Astrocyte (in vitro differentiated cells and primary cell): ENCODE results near the gene HDAC5. TPM values are rescaled to one million over a fixed set of nuclear protein-coding genes. Genes with fewer than 3 reads are reported as not detected.

Experiments used
- DNase-seq: peaks from one replicate; pipeline ENCODE4 v3.0.0-alpha.2; 2010; ENCODE audit warnings: low read depth
- FAIRE-seq: peaks from 2 replicates; lab custom pipeline; 2011; peaks lifted over from hg19 to GRCh38; lab: Jason Lieb, UNC
- H2AFZ ChIP-seq: 2 replicates; pipeline ENCODE4 v1.6.0; 2012; ENCODE audit warnings: low read depth, low read length, inconsistent platforms
- H3K27ac ChIP-seq: 2 replicates; pipeline ENCODE4 v1.5.1; 2011; ENCODE audit warnings: low read depth, low read length, inconsistent platforms
- H3K27me3 ChIP-seq: 2 replicates; pipeline ENCODE4 v1.6.0; 2011; ENCODE audit warnings: low read length, inconsistent platforms; ENCODE audit not compliant: insufficient read depth
- H3K36me3 ChIP-seq: 2 replicates; pipeline ENCODE4 v1.5.1; 2011; ENCODE audit warnings: low read length, inconsistent platforms; ENCODE audit not compliant: insufficient read depth
- H3K4me1 ChIP-seq: 2 replicates; pipeline ENCODE4 v1.5.1; 2011; ENCODE audit warnings: low read length, inconsistent platforms; ENCODE audit not compliant: insufficient read depth
- H3K4me2 ChIP-seq: 2 replicates; pipeline ENCODE4 v1.6.0; 2012; ENCODE audit warnings: low read length, inconsistent platforms
- H3K4me3 ChIP-seq: 2 replicates; pipeline ENCODE4 v1.5.1; 2011; ENCODE audit warnings: low read depth, mild to moderate bottlenecking, low read length, inconsistent platforms; ENCODE audit not compliant: insufficient read depth
- H3K79me2 ChIP-seq: 2 replicates; pipeline ENCODE4 v1.6.0; 2012; ENCODE audit warnings: mild to moderate bottlenecking, low read length, inconsistent platforms; ENCODE audit not compliant: insufficient read depth
- H3K9ac ChIP-seq: 2 replicates; pipeline ENCODE4 v1.6.0; 2012; ENCODE audit warnings: mild to moderate bottlenecking, low read length, inconsistent platforms
- H3K9me3 ChIP-seq: 2 replicates; pipeline ENCODE4 v1.5.1; 2012; ENCODE audit warnings: low read depth, mild to moderate bottlenecking, low read length, inconsistent platforms; ENCODE audit not compliant: insufficient read depth
- H4K20me1 ChIP-seq: 2 replicates; pipeline ENCODE4 v1.6.0; 2012; ENCODE audit warnings: low read length, inconsistent platforms; ENCODE audit not compliant: insufficient read depth
- H3K27ac Mint-ChIP-seq: one replicate; pipeline ENCODE4 v1.8.0; 2021; ENCODE audit warnings: mild to moderate bottlenecking, mixed read lengths; ENCODE audit not compliant: unreplicated experiment
- H3K27me3 Mint-ChIP-seq: one replicate; pipeline ENCODE4 v1.8.0; 2021; ENCODE audit warnings: low read depth, mixed read lengths; ENCODE audit not compliant: unreplicated experiment
- H3K36me3 Mint-ChIP-seq: one replicate; pipeline ENCODE4 v1.8.0; 2021; ENCODE audit warnings: low read depth, mixed read lengths; ENCODE audit not compliant: unreplicated experiment
- H3K4me1 Mint-ChIP-seq: one replicate; pipeline ENCODE4 v1.8.0; 2021; ENCODE audit warnings: low read depth, mixed read lengths; ENCODE audit not compliant: unreplicated experiment
- H3K4me3 Mint-ChIP-seq: one replicate; pipeline ENCODE4 v1.8.0; 2021; ENCODE audit warnings: mild to moderate bottlenecking, moderate library complexity, mixed read lengths; ENCODE audit not compliant: unreplicated experiment
- H3K9me3 Mint-ChIP-seq: one replicate; pipeline ENCODE4 v1.8.0; 2021; ENCODE audit warnings: mild to moderate bottlenecking, mixed read lengths; ENCODE audit not compliant: unreplicated experiment
- CTCF ChIP-seq: IDR thresholded peaks from 2 replicates; pipeline ENCODE4 v1.5.1; 2011; ENCODE audit warnings: low read depth, mild to moderate bottlenecking, inconsistent platforms, low read length, moderate library complexity; ENCODE audit not compliant: insufficient read depth
- EZH2 ChIP-seq: IDR thresholded peaks from 2 replicates; pipeline ENCODE4 v1.6.1; 2012; ENCODE audit warnings: mild to moderate bottlenecking, low read length, inconsistent platforms; ENCODE audit not compliant: insufficient read depth
- total RNA-seq: library from RNA; stranded (reverse); gene quantifications from 2 replicates; pipeline ENCODE4 v1.2.1, GENCODE V29; 2021

Gene HDAC5
- total RNA-seq, 1 donor from 2014 or later, result 18.7 TPM

DNA sequence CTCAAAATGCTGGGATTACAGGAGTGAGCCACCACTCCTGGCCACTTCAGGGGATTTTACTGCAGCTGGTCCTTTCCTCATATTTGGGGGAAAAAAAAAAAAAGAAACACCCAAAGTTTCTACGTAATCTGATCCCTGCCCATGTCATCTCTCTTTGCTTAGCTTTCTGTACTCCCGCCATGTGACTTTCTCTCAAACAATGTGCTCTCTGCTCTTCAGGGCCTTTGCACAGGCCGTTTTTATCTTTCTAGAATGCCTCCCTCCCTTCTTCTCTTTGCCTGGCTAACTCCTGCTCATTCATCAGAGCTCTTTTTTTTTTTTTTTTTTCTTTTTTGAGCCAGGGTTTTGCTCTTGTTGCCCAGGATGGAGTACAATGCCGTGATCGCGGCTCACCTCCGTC, 4.9 kb upstream of the HDAC5 start:
- FAIRE-seq, result no peak
- no peaks in the 10 kb centered on the region for H3K9me3 Mint-ChIP-seq

GRCh38 chr17:44124118-44124438, 637 bp upstream of the HDAC5 start:
- Histone ChIP-seq H3K9me3 (no peaks in the 10 kb centered on the region), H3K4me2 (peak overlapping the region; percentile 90), H3K27me3 (no peaks in the 10 kb centered on the region), H3K27ac (peak overlapping the region; percentile 79), H3K4me1 (peaks cover 7% of the 10 kb centered on the region), H3K79me2 (peaks cover 28% of the 10 kb centered on the region), H3K36me3 (no peaks in the 10 kb centered on the region), H4K20me1 (peaks cover 34% of the 10 kb centered on the region), H3K9ac (peak overlapping the region; percentile 83), H3K4me3 (peak overlapping the region; percentile 73), H2AFZ (peak overlapping the region; percentile 97)
- no peak for DNase-seq
- TF ChIP-seq CTCF (no peak), EZH2 (no peak)
- FAIRE-seq, result no peak
- Mint-ChIP-seq H3K36me3 (peaks cover 5% of the 10 kb centered on the region), H3K27me3 (no peaks in the 10 kb centered on the region), H3K27ac (peak overlapping the region; percentile 98), H3K4me1 (peaks cover 14% of the 10 kb centered on the region), H3K4me3 (peak overlapping the region; percentile 89), H3K9me3 (no peaks in the 10 kb centered on the region)

More for the DNA sequence above, 4.9 kb upstream of the HDAC5 start:
- no peaks in the 10 kb centered on the region for H3K36me3 Mint-ChIP-seq
- no peaks in the 10 kb centered on the region for H3K27me3 Mint-ChIP-seq
- peaks cover 3% of the 10 kb centered on the region for H3K4me1 ChIP-seq
- H3K79me2 ChIP-seq, result no peaks in the 10 kb centered on the region
- no peaks in the 10 kb centered on the region for H3K36me3 ChIP-seq
- no peak overlapping the region for H3K9ac ChIP-seq
- H3K4me2 ChIP-seq, result no peak overlapping the region
- H3K4me3 Mint-ChIP-seq, result no peak overlapping the region
- H2AFZ ChIP-seq, result no peak overlapping the region
- H3K27ac ChIP-seq, result no peak overlapping the region
- no peak overlapping the region for H3K27ac Mint-ChIP-seq
- no peaks in the 10 kb centered on the region for H3K27me3 ChIP-seq
- H3K9me3 ChIP-seq, result no peaks in the 10 kb centered on the region
- H4K20me1 ChIP-seq, result no peaks in the 10 kb centered on the region
- H3K4me3 ChIP-seq, result no peak overlapping the region
- DNase-seq, result no peak
- TF ChIP-seq CTCF (no peak), EZH2 (no peak)
- peaks cover 5% of the 10 kb centered on the region for H3K4me1 Mint-ChIP-seq

- Mint-ChIP-seq H3K4me3 (peak overlapping the region; percentile 92), H3K36me3 (peaks cover 8% of the 10 kb centered on the region), H3K4me1 (peaks cover 22% of the 10 kb centered on the region), H3K9me3 (no peaks in the 10 kb centered on the region), H3K27ac (peak overlapping the region; percentile 69), H3K27me3 (peaks cover 6% of the 10 kb centered on the region)
- FAIRE-seq (no peak), DNase-seq (no peak)
- Histone ChIP-seq H3K9me3 (no peaks in the 10 kb centered on the region), H3K36me3 (no peaks in the 10 kb centered on the region), H3K4me3 (peak overlapping the region; percentile 68), H3K27ac (peak overlapping the region; percentile 73), H3K79me2 (peaks cover 30% of the 10 kb centered on the region), H3K27me3 (no peaks in the 10 kb centered on the region), H3K9ac (peak overlapping the region; percentile 89), H3K4me1 (peaks cover 7% of the 10 kb centered on the region), H3K4me2 (peak overlapping the region; percentile 90), H4K20me1 (peaks cover 46% of the 10 kb centered on the region), H2AFZ (peak overlapping the region; percentile 60)
- no peak for TF ChIP-seq CTCF
- TF ChIP-seq EZH2, result no peak
These were observed 555 bp downstream of the HDAC5 start for GRCh38 chr17:44122816-44123355.
